ENCODE data around the gene CCDC192. TPM values are rescaled to one million over a fixed set of nuclear protein-coding genes. Genes with fewer than 3 reads are reported as not detected.
A peak's percentile ranks its signal among the peaks of the same experiment; 100 is the strongest.

CCDC192 gene
- total RNA-seq, 4 donors from 2014 or later: 0.35 to 1.3 TPM; not detected in 2

DNA sequence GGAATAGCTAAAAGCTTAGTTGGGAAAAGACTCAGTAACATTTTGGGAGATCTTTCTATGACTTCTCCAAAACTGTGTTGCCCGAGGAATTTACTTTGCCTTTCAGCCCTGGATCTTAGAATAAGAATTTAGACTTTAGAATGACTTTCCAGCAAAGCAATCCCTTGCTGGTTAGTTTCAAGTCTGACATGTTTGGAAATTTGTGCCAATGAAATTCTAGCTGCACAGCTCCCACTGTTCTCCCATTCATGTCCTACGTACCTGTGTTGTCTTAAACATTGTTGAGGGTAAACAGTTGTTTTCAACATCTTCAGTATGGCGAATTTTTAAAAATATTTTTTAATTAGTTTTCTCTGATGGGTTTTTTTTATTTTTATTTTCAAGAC, 111.4 kb downstream of the CCDC192 start:
- Histone ChIP-seq H3K4me3 (no peak overlapping the region), H3K4me1 (peaks cover 0 to 12% of the 10 kb centered on the region in 2 donors), H3K27me3 (no peaks in the 10 kb centered on the region), H3K9me3 (no peaks in the 10 kb centered on the region), H3K27ac (peak overlapping the region; percentile 19 to 25), H3K36me3 (no peaks in the 10 kb centered on the region)
- DNase-seq: peak in 1 of 2 donors; percentile 18
- intact Hi-C loops (cut with DNase I; ENCODE audit: low total_unique reads): no loop called here
- TF ChIP-seq, protein P1, sequence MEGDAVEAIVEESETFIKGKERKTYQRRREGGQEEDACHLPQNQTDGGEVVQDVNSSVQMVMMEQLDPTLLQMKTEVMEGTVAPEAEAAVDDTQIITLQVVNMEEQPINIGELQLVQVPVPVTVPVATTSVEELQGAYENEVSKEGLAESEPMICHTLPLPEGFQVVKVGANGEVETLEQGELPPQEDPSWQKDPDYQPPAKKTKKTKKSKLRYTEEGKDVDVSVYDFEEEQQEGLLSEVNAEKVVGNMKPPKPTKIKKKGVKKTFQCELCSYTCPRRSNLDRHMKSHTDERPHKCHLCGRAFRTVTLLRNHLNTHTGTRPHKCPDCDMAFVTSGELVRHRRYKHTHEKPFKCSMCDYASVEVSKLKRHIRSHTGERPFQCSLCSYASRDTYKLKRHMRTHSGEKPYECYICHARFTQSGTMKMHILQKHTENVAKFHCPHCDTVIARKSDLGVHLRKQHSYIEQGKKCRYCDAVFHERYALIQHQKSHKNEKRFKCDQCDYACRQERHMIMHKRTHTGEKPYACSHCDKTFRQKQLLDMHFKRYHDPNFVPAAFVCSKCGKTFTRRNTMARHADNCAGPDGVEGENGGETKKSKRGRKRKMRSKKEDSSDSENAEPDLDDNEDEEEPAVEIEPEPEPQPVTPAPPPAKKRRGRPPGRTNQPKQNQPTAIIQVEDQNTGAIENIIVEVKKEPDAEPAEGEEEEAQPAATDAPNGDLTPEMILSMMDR (IDR thresholded peaks at IDR 0.05): no peak
- no peak for TF ChIP-seq POLR2A (IDR thresholded peaks at IDR 0.05)

DNA sequence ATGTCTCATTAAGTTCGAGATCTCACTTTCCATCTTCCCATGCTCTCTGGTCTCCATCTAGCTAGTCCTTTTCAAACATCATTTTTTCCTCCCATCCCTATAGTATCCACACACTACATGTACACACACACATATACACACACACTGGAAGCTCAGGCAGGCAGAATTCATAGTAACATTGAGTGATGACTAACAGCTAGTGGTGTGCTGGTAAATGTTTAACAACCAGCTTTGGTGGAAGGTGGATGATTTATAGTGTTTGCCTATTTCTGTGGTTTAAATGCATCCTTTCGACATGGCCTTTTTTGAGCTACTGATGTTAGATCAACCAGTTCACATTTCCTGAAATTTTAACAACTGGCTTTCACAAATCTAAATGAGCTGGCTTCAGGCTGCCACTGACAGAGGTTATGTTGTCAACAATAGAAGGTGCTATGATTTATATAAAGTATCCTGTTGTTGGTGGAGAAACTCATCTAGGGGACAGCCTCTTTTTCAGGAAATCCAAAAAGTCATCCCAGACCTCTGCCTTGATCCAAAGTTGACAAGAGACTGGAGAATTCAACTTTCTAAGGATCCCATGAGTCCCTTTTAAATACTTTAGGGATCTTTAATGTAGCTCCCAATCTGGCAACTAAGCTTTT, 117.8 kb downstream of the CCDC192 start:
- no peak overlapping the region for H3K27ac ChIP-seq
- no peak for TF ChIP-seq POLR2A (IDR thresholded peaks at IDR 0.05)
- TF ChIP-seq, protein P1 (IDR thresholded peaks at IDR 0.05): no peak
- intact Hi-C loops (cut with DNase I; ENCODE audit: low total_unique reads): no loop called here
- no peaks in the 10 kb centered on the region for H3K36me3 ChIP-seq
- DNase-seq: no peak
- no peaks in the 10 kb centered on the region for H3K27me3 ChIP-seq
- H3K4me1 ChIP-seq: no peaks in the 10 kb centered on the region
- no peak overlapping the region for H3K4me3 ChIP-seq
- no peaks in the 10 kb centered on the region for H3K9me3 ChIP-seq

- Histone ChIP-seq H3K4me1 (no peaks in the 10 kb centered on the region), H3K9me3 (no peaks in the 10 kb centered on the region), H3K36me3 (no peaks in the 10 kb centered on the region), H3K27ac (no peak overlapping the region), H3K27me3 (no peaks in the 10 kb centered on the region), H3K4me3 (no peak overlapping the region)
- TF ChIP-seq, protein P1 (IDR thresholded peaks at IDR 0.05): no peak
- no peak for TF ChIP-seq POLR2A (IDR thresholded peaks at IDR 0.05)
- intact Hi-C loops (cut with DNase I; ENCODE audit: low total_unique reads): no loop called here
- DNase-seq: no peak
Measured at GRCh38 chr5:127821896-127822295, 118.7 kb downstream of the CCDC192 start.

DNA sequence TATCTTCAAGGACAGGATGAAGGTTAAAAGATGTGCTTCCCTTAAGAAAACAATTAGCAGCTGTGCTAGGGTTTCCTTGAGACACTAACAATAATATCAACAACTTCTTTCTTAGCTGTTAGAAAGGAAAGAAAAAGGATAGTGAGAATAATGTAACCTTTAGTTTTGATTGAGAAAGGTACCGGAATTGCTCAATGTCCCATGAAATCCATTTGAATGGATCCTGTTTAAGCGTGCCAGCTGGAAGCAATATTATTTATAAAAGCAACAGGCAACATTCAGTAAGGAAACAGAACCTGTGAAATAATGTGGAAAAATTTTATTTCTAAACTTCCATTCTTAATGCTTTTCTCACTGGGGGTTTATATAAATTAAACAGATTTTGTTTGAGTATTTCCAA, 120.9 kb downstream of the CCDC192 start:
- no peak for TF ChIP-seq POLR2A (IDR thresholded peaks at IDR 0.05)
- TF ChIP-seq, protein P1 (IDR thresholded peaks at IDR 0.05): no peak
- intact Hi-C loops (cut with DNase I; ENCODE audit: low total_unique reads): no loop called here
- no peak for DNase-seq
- H3K9me3 ChIP-seq: no peaks in the 10 kb centered on the region
- peak overlapping the region in 1 of 2 donors; percentile 38 for H3K27ac ChIP-seq
- H3K4me1 ChIP-seq: no peaks in the 10 kb centered on the region
- no peaks in the 10 kb centered on the region for H3K27me3 ChIP-seq
- no peaks in the 10 kb centered on the region for H3K36me3 ChIP-seq
- H3K4me3 ChIP-seq: no peak overlapping the region

GRCh38 chr5:127826011-127826410, 122.8 kb downstream of the CCDC192 start:
- H3K27ac ChIP-seq: no peak overlapping the region
- H3K4me1 ChIP-seq: no peaks in the 10 kb centered on the region
- no peaks in the 10 kb centered on the region for H3K36me3 ChIP-seq
- intact Hi-C loops (cut with DNase I; ENCODE audit: low total_unique reads): no loop called here
- TF ChIP-seq, protein P1 (IDR thresholded peaks at IDR 0.05): no peak
- TF ChIP-seq POLR2A (IDR thresholded peaks at IDR 0.05): no peak
- H3K27me3 ChIP-seq: no peaks in the 10 kb centered on the region
- H3K4me3 ChIP-seq: no peak overlapping the region
- no peak for DNase-seq
- no peaks in the 10 kb centered on the region for H3K9me3 ChIP-seq
